OCI-LY1 (cell line): ENCODE results near the gene PSAP.

Experiments
- H2AFZ ChIP-seq: fragments of 200-600 bp; sonication (generic), shearing (Covaris generic); 2 replicates; pipeline ENCODE4 v1.6.0; 2014; ENCODE audit warnings: antibody characterized with exemption, mild to moderate bottlenecking, low read length
- H3F3A ChIP-seq: fragments of 200-600 bp; sonication (generic), shearing (Covaris generic); 2 replicates; pipeline ENCODE4 v1.6.0; 2014; ENCODE audit warnings: mild to moderate bottlenecking, antibody characterized with exemption, low read length, moderate library complexity; ENCODE audit not compliant: insufficient read depth
- H3K27ac ChIP-seq: fragments of 200-600 bp; sonication (generic); 2 replicates; pipeline ENCODE4 v1.5.1; 2014; ENCODE audit warnings: low read length, mixed run types, mild to moderate bottlenecking, low read depth; ENCODE audit not compliant: poor library complexity, severe bottlenecking
- H3K27me3 ChIP-seq: fragments of 200-600 bp; sonication (generic); 2 replicates; pipeline ENCODE4 v1.6.0; 2014; ENCODE audit warnings: antibody characterized with exemption, mild to moderate bottlenecking, low read length, moderate library complexity; ENCODE audit not compliant: insufficient read depth
- H3K36me3 ChIP-seq: fragments of 200-600 bp; sonication (generic); 2 replicates; pipeline ENCODE4 v1.6.1; 2014; ENCODE audit warnings: mild to moderate bottlenecking, antibody characterized with exemption, low read length, moderate library complexity, mixed read lengths; ENCODE audit not compliant: insufficient read depth
- H3K4me1 ChIP-seq: fragments of 200-600 bp; sonication (generic); 2 replicates; pipeline ENCODE4 v1.5.1; 2014; ENCODE audit warnings: mild to moderate bottlenecking, low read length, moderate library complexity; ENCODE audit not compliant: insufficient read depth, severe bottlenecking
- H3K4me2 ChIP-seq: fragments of 200-600 bp; sonication (generic), shearing (Covaris generic); 2 replicates; pipeline ENCODE4 v1.6.1; 2014; ENCODE audit warnings: low read length
- H3K4me3 ChIP-seq: fragments of 200-600 bp; sonication (generic); 2 replicates; pipeline ENCODE4 v1.5.1; 2014; ENCODE audit warnings: low read length, low read depth, mild to moderate bottlenecking, mixed read lengths; ENCODE audit not compliant: poor library complexity, severe bottlenecking
- H3K79me2 ChIP-seq: fragments of 200-600 bp; shearing (Covaris generic); 2 replicates; pipeline ENCODE4 v1.6.1; 2016; ENCODE audit warnings: mixed run types, low read length, mixed read lengths; ENCODE audit not compliant: insufficient read depth
- H3K9ac ChIP-seq: fragments of 200-600 bp; sonication (generic), shearing (Covaris generic); 2 replicates; pipeline ENCODE4 v1.6.1; 2014; ENCODE audit warnings: mild to moderate bottlenecking, low read length, mixed read lengths
- H3K9me2 ChIP-seq: fragments of 200-600 bp; sonication (generic), shearing (Covaris generic); 2 replicates; pipeline ENCODE4 v1.6.1; 2014; ENCODE audit warnings: low read depth, mild to moderate bottlenecking, low read length, mixed read lengths
- H3K9me3 ChIP-seq: fragments of 200-600 bp; shearing (Covaris generic); 2 replicates; pipeline ENCODE4 v1.6.1; 2014; ENCODE audit warnings: low read length, mixed read lengths
- H4K20me1 ChIP-seq: fragments of 200-600 bp; sonication (generic), shearing (Covaris generic); 2 replicates; pipeline ENCODE4 v1.6.0; 2016; ENCODE audit warnings: mild to moderate bottlenecking, low read length; ENCODE audit not compliant: insufficient read depth
- CTCF ChIP-seq: fragments of 200-600 bp; sonication (generic), shearing (Covaris generic); IDR thresholded peaks from 2 replicates; pipeline ENCODE4 v1.5.1; 2017; ENCODE audit warnings: mild to moderate bottlenecking, antibody characterized with exemption, low read length, moderate library complexity, mixed read lengths
- EZH2 ChIP-seq: fragments of 200-600 bp; sonication (generic), shearing (Covaris generic); IDR thresholded peaks from 2 replicates; pipeline ENCODE4 v1.8.0; 2017; ENCODE audit warnings: borderline replicate concordance, mixed run types, mild to moderate bottlenecking, antibody characterized with exemption, low read length, moderate library complexity, mixed read lengths

Gene PSAP

GRCh38 chr10:71893920-71894319 is 42.9 kb upstream of the PSAP start:
- Histone ChIP-seq H3K4me2 (no peak overlapping the region), H2AFZ (no peak overlapping the region), H3K9me2 (no peaks in the 10 kb centered on the region), H3K27ac (no peak overlapping the region), H4K20me1 (no peaks in the 10 kb centered on the region), H3K36me3 (no peaks in the 10 kb centered on the region), H3K27me3 (peaks cover 5% of the 10 kb centered on the region; the same call in 1 of the 2 replicates), H3K4me1 (peaks cover 7% of the 10 kb centered on the region), H3K9me3 (no peaks in the 10 kb centered on the region), H3K4me3 (no peak overlapping the region), H3K79me2 (no peaks in the 10 kb centered on the region), H3F3A (no peaks in the 10 kb centered on the region), H3K9ac (no peak overlapping the region)
- TF ChIP-seq CTCF (no peak), EZH2 (no peak)

GRCh38 chr10:71893258-71893815 is 42.3 kb upstream of the PSAP start:
- Histone ChIP-seq H3K27ac (no peak overlapping the region), H3K4me2 (no peak overlapping the region), H3K9me2 (no peaks in the 10 kb centered on the region), H3K9ac (no peak overlapping the region), H2AFZ (no peak overlapping the region), H3K9me3 (no peaks in the 10 kb centered on the region), H3K4me1 (peaks cover 13% of the 10 kb centered on the region), H3F3A (no peaks in the 10 kb centered on the region), H4K20me1 (no peaks in the 10 kb centered on the region), H3K36me3 (no peaks in the 10 kb centered on the region), H3K79me2 (no peaks in the 10 kb centered on the region), H3K27me3 (peaks cover 5% of the 10 kb centered on the region; the same call in 1 of the 2 replicates), H3K4me3 (no peak overlapping the region)
- TF ChIP-seq CTCF (no peak), EZH2 (no peak)

GRCh38 chr10:71891437-71891836 is 40.4 kb upstream of the PSAP start:
- Histone ChIP-seq H3K9ac (no peak overlapping the region), H3F3A (no peaks in the 10 kb centered on the region), H3K4me1 (peaks cover 17% of the 10 kb centered on the region), H2AFZ (no peak overlapping the region), H3K27me3 (peaks cover 5% of the 10 kb centered on the region; the same call in 1 of the 2 replicates), H3K79me2 (no peaks in the 10 kb centered on the region), H4K20me1 (no peaks in the 10 kb centered on the region), H3K4me3 (no peak overlapping the region), H3K27ac (no peak overlapping the region), H3K36me3 (no peaks in the 10 kb centered on the region), H3K4me2 (no peak overlapping the region), H3K9me3 (no peaks in the 10 kb centered on the region), H3K9me2 (no peaks in the 10 kb centered on the region)
- no peak for TF ChIP-seq CTCF
- no peak for TF ChIP-seq EZH2
